RPMI8226 (cell line): ENCODE results near the gene CAMK1D.

Source experiments
- DNase-seq: peaks from one replicate; pipeline ENCODE4 v3.0.0-alpha.2; 2015

Gene CAMK1D

GRCh38 chr10:12873172-12873571 is 523.8 kb downstream of the CAMK1D start:
- no peak for DNase-seq

GRCh38 chr10:12874501-12874900 is 525.2 kb downstream of the CAMK1D start:
- DNase-seq = no peak

DNA sequence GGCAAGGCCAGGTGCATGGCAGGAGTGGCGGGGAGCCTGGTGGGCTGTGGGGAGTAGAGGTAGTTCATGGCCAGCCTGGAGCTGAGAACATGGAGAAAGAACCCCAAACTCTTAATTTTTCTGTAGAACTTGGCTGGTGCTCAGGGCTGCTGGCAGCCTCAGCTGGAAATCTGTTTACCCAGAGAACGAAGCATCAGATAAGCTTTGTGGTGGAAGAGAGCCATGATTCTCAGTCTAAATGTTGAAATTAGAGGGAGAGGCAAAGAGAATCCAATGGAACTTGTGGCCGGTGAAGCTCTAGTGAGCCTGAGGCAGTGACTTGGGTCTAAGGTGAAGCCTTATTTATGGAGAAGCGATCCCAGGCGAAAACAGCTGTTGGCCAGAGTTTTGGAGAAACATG is 525.8 kb downstream of the CAMK1D start:
- no peak for DNase-seq

DNA sequence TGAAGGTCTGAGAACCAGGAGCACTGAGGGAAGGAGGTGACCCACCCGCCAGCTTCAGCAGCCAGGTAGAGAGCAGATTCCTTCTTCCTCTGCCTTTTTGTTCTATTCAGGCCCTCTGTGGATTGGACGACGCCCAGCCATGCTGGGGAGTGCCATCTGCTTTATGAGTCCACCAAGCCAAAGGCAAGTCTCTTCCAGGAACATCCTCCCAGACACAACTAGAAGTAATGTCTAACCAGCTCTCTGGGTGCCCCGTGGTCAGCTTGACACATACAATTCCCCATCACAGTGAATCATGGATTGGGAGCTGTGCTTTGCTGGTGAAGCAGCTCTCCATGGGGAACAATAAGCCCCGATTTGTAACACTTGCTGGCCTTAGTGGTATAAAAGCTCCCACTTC is 526.9 kb downstream of the CAMK1D start:
- no peak for DNase-seq

- no peak for DNase-seq
These were observed 527.8 kb downstream of the CAMK1D start for GRCh38 chr10:12877150-12877549.

DNA sequence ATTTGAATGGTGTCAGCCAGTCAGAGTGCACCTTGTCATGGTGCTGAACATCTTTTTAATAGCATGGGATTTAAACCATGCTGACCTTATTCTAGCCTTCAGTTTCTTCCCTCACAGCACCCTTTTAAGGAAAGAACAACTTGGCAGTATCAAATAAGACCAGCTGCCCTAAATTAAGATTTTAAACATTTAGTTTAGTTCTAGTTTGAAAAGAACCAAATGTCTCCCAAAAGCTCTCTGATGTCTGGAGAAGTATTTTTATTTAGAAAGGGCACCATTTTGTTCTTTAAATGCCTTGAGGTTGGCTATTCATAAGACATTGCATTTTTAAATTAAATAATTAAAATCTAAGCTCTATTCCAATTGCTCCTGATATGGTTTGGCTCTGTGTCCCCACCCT is 531.1 kb downstream of the CAMK1D start:
- DNase-seq = no peak

DNA sequence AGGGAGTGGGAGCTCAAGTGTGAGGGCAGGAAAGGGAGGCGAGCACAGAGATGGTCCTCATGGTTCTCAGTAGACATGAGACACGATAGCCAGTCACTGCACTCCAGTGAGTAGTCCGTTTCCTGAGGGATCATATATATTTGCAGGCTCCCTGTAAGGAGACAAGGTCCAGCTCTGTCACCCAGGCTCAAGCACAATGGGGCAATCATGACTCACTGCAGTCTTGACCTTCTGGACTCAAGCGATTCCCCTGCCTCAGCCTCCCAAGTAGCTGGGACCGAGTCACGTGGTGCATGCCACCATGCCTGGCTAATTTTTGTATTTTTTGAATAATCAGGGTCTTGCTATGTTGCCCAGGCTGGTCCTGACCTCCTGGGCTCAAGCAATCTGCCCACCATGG is 535.5 kb downstream of the CAMK1D start:
- no peak for DNase-seq
